CD8-positive, alpha-beta memory T cell (primary cell): Measurements from ENCODE around the gene HERC3. TPM values are rescaled to one million over a fixed set of nuclear protein-coding genes. Genes with fewer than 3 reads are reported as not detected.

Source experiments
- CTCF ChIA-PET: fragments of 350-600 bp; sonication (Branson Sonifier 250); formaldehyde crosslinking; loops from one replicate; lab custom pipeline; 2021; ENCODE audit warnings: antibody characterized with exemption; lab: Charles Lee
- POLR2A ChIA-PET: fragments of 350-600 bp; sonication (Branson Sonifier 250); formaldehyde crosslinking; loops from one replicate; lab custom pipeline; 2021; ENCODE audit warnings: antibody characterized with exemption; lab: Charles Lee
- DNase-seq, 5 donors: peaks; one replicate each; pipeline versions ENCODE4 v3.0.0 to v3.0.0-alpha.2; 2020 to 2022; ENCODE audit warnings: mixed read lengths in 1 of 5
- H3K27ac ChIP-seq: one replicate; pipeline ENCODE4 v1.7.0; 2013; ENCODE audit warnings: low read depth, mild to moderate bottlenecking, low read length, moderate library complexity
- H3K27me3 ChIP-seq: 2 replicates; pipeline ENCODE4 v1.7.0; 2013; ENCODE audit warnings: low read length, mild to moderate bottlenecking; ENCODE audit not compliant: insufficient read depth, poor library complexity, severe bottlenecking
- H3K36me3 ChIP-seq: 2 replicates; pipeline ENCODE4 v1.7.0; 2013; ENCODE audit warnings: mild to moderate bottlenecking, low read length, moderate library complexity; ENCODE audit not compliant: insufficient read depth
- H3K4me1 ChIP-seq: 2 replicates; pipeline ENCODE4 v1.7.0; 2013; ENCODE audit warnings: mild to moderate bottlenecking, low read length, moderate library complexity; ENCODE audit not compliant: insufficient read depth
- H3K4me3 ChIP-seq: 2 replicates; pipeline ENCODE4 v1.7.0; 2013; ENCODE audit warnings: mild to moderate bottlenecking, low read length
- H3K9me3 ChIP-seq: 2 replicates; pipeline ENCODE4 v1.7.0; 2013; ENCODE audit warnings: mild to moderate bottlenecking, low read length
- H3K27ac Mint-ChIP-seq, 8 donors: one replicate each; pipeline ENCODE4 v1.8.0; 2020 to 2021; ENCODE audit warnings: mixed read lengths in 8 of 8, mild to moderate bottlenecking in 6 of 8, inconsistent platforms in 3 of 8, moderate library complexity in 3 of 8
- H3K27me3 Mint-ChIP-seq, 2 donors: one replicate each; pipeline ENCODE4 v1.8.0; 2020 to 2021; ENCODE audit warnings: mixed read lengths in 2 of 2, mild to moderate bottlenecking in 1 of 2, moderate library complexity in 1 of 2
- H3K36me3 Mint-ChIP-seq, 3 donors: one replicate each; pipeline ENCODE4 v1.8.0; 2020 to 2021; ENCODE audit warnings: mixed read lengths in 3 of 3, inconsistent platforms in 1 of 3, mild to moderate bottlenecking in 1 of 3
- H3K4me1 Mint-ChIP-seq, 3 donors: one replicate each; pipeline ENCODE4 v1.8.0; 2020 to 2021; ENCODE audit warnings: mixed read lengths in 3 of 3, inconsistent platforms in 1 of 3, mild to moderate bottlenecking in 1 of 3
- H3K4me3 Mint-ChIP-seq, 7 donors: one replicate each; pipeline ENCODE4 v1.8.0; 2020 to 2021; ENCODE audit warnings: mixed read lengths in 7 of 7, mild to moderate bottlenecking in 6 of 7, moderate library complexity in 4 of 7, inconsistent platforms in 2 of 7
- H3K9me3 Mint-ChIP-seq, 5 donors: one replicate each; pipeline ENCODE4 v1.8.0; 2020 to 2022; ENCODE audit warnings: mixed read lengths in 5 of 5, mild to moderate bottlenecking in 3 of 5, moderate library complexity in 2 of 5, inconsistent platforms in 1 of 5
- polyA plus RNA-seq: library from polyadenylated mRNA; unstranded; fragments of 300-500 nt; fragmentation: Illumina TruSeq; gene quantifications from one replicate; pipeline ENCODE4 v1.2.3, GENCODE V29; 2021
- total RNA-seq, 2 experiments: library from RNA; stranded (reverse); gene quantifications; one replicate each; pipeline ENCODE4 v1.2.3, GENCODE V29; 2021

HERC3 gene
- total and polyA plus RNA-seq, 3 experiments from 2014 or later = 27.9 to 34.5 (median 31.8) TPM

GRCh38 chr4:88745581-88746163 is 153.4 kb downstream of the HERC3 start:
- Mint-ChIP-seq H3K4me3 (no peak overlapping the region), H3K27ac (no peak overlapping the region), H3K9me3 (no peaks in the 10 kb centered on the region), H3K36me3 (peaks cover 17 to 39% (median 23%) of the 10 kb centered on the region in 3 donors), H3K27me3 (no peaks in the 10 kb centered on the region), H3K4me1 (no peaks in the 10 kb centered on the region)
- Histone ChIP-seq H3K4me3 (no peak overlapping the region), H3K4me1 (no peaks in the 10 kb centered on the region), H3K27me3 (no peaks in the 10 kb centered on the region), H3K36me3 (peaks cover 27% of the 10 kb centered on the region), H3K27ac (no peak overlapping the region), H3K9me3 (no peaks in the 10 kb centered on the region)
- no peak for DNase-seq
- ChIA-PET POLR2A (no interaction called here), CTCF (no interaction called here)

- no peaks in the 10 kb centered on the region for H3K9me3 Mint-ChIP-seq
- no peaks in the 10 kb centered on the region for H3K27me3 Mint-ChIP-seq
- H3K27ac Mint-ChIP-seq = no peak overlapping the region
- POLR2A ChIA-PET = no interaction called here
- H3K27ac ChIP-seq = no peak overlapping the region
- CTCF ChIA-PET = no interaction called here
- peaks cover 27% of the 10 kb centered on the region for H3K36me3 ChIP-seq
- H3K27me3 ChIP-seq = no peaks in the 10 kb centered on the region
- no peak overlapping the region for H3K4me3 Mint-ChIP-seq
- no peaks in the 10 kb centered on the region for H3K4me1 ChIP-seq
- H3K36me3 Mint-ChIP-seq = peaks cover 17 to 40% (median 23%) of the 10 kb centered on the region in 3 donors
- no peak overlapping the region for H3K4me3 ChIP-seq
- no peaks in the 10 kb centered on the region for H3K9me3 ChIP-seq
- no peaks in the 10 kb centered on the region for H3K4me1 Mint-ChIP-seq
- no peak for DNase-seq
These were observed 153.9 kb downstream of the HERC3 start for GRCh38 chr4:88746206-88746605.

- H3K9me3 Mint-ChIP-seq = no peaks in the 10 kb centered on the region
- peaks cover 17 to 41% (median 23%) of the 10 kb centered on the region in 3 donors for H3K36me3 Mint-ChIP-seq
- no peaks in the 10 kb centered on the region for H3K4me1 Mint-ChIP-seq
- no peak overlapping the region for H3K4me3 Mint-ChIP-seq
- H3K36me3 ChIP-seq = peaks cover 27% of the 10 kb centered on the region
- no peaks in the 10 kb centered on the region for H3K4me1 ChIP-seq
- ChIA-PET CTCF (interaction anchor here (1.2 to 1.3 kb wide), 2 partner anchors 12 kb away, joined by 3 read pairs; no protein-coding TSS in a partner anchor), POLR2A (no interaction called here)
- H3K4me3 ChIP-seq = no peak overlapping the region
- H3K27ac ChIP-seq = no peak overlapping the region
- no peaks in the 10 kb centered on the region for H3K9me3 ChIP-seq
- no peaks in the 10 kb centered on the region for H3K27me3 Mint-ChIP-seq
- no peak overlapping the region for H3K27ac Mint-ChIP-seq
- no peak for DNase-seq
- H3K27me3 ChIP-seq = no peaks in the 10 kb centered on the region
These were observed 155.1 kb downstream of the HERC3 start for GRCh38 chr4:88747351-88747750.

GRCh38 chr4:88750369-88750768 is 158.1 kb downstream of the HERC3 start:
- no peaks in the 10 kb centered on the region for H3K27me3 Mint-ChIP-seq
- no peak overlapping the region for H3K4me3 Mint-ChIP-seq
- H3K27ac Mint-ChIP-seq = no peak overlapping the region
- H3K36me3 Mint-ChIP-seq = peaks cover 17 to 39% (median 23%) of the 10 kb centered on the region in 3 donors
- no peaks in the 10 kb centered on the region for H3K9me3 ChIP-seq
- H3K4me3 ChIP-seq = no peak overlapping the region
- no peaks in the 10 kb centered on the region for H3K4me1 Mint-ChIP-seq
- POLR2A ChIA-PET = no interaction called here
- no peak for DNase-seq
- H3K27me3 ChIP-seq = no peaks in the 10 kb centered on the region
- no peak overlapping the region for H3K27ac ChIP-seq
- H3K36me3 ChIP-seq = peaks cover 27% of the 10 kb centered on the region
- H3K9me3 Mint-ChIP-seq = no peaks in the 10 kb centered on the region
- CTCF ChIA-PET = no interaction called here
- no peaks in the 10 kb centered on the region for H3K4me1 ChIP-seq

DNA sequence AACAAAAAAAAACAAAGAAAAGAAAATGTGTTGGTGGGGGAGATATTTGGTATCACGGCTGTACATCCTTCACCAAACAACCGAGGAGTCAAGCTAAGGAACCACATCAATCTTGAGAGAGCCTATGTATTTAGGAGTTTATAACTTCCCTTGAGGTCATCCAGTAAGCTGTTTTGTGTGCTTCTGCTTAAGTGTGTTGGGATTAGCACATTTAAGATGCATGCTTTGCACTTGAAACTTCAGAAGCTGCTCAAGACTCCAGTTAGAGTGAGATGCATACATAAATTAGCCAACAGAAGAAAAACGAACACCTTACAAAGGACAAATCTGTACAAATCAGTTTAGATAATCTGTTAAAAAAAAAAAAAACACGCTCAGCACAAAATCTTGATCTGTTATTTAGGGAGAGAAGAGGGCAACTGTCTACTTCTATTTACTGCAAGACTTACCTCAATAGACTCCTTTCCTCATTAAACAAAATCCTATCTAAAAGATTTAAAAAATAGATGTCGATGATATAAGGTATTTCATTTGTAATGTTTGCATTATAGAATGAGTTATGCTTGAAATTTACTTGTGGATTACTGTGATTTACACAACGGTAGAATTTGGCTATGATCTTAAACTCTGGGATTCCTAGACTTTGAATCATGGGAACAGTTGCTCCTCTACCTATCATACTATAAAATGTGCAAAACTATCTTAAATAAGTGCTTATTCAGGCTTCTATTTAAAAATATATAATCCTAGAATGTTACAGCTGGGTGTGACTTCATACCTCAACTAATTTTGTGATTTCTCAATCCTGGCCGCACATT is 159.2 kb downstream of the HERC3 start:
- CTCF ChIA-PET = interaction anchor here (0.7 kb wide), 1 partner anchor 212 kb away, joined by 3 read pairs; no protein-coding TSS in a partner anchor
- Histone ChIP-seq H3K27ac (no peak overlapping the region), H3K27me3 (no peaks in the 10 kb centered on the region), H3K36me3 (peaks cover 27% of the 10 kb centered on the region), H3K4me3 (no peak overlapping the region), H3K4me1 (no peaks in the 10 kb centered on the region), H3K9me3 (no peaks in the 10 kb centered on the region)
- Mint-ChIP-seq H3K27ac (no peak overlapping the region), H3K27me3 (no peaks in the 10 kb centered on the region), H3K4me1 (no peaks in the 10 kb centered on the region), H3K9me3 (no peaks in the 10 kb centered on the region), H3K36me3 (peaks cover 19 to 37% (median 23%) of the 10 kb centered on the region in 3 donors), H3K4me3 (no peak overlapping the region)
- no peak for DNase-seq
- POLR2A ChIA-PET = no interaction called here

GRCh38 chr4:88752076-88752463 is 159.8 kb downstream of the HERC3 start:
- Histone ChIP-seq H3K27ac (no peak overlapping the region), H3K4me1 (no peaks in the 10 kb centered on the region), H3K27me3 (no peaks in the 10 kb centered on the region), H3K9me3 (no peaks in the 10 kb centered on the region), H3K4me3 (no peak overlapping the region), H3K36me3 (peaks cover 23% of the 10 kb centered on the region)
- no peak for DNase-seq
- CTCF ChIA-PET = no interaction called here
- no peak overlapping the region for H3K4me3 Mint-ChIP-seq
- H3K4me1 Mint-ChIP-seq = no peaks in the 10 kb centered on the region
- H3K36me3 Mint-ChIP-seq = peaks cover 17 to 32% (median 19%) of the 10 kb centered on the region in 3 donors
- no peak overlapping the region for H3K27ac Mint-ChIP-seq
- no peaks in the 10 kb centered on the region for H3K9me3 Mint-ChIP-seq
- no peaks in the 10 kb centered on the region for H3K27me3 Mint-ChIP-seq
- POLR2A ChIA-PET = no interaction called here

- peaks cover 18% of the 10 kb centered on the region for H3K36me3 ChIP-seq
- H3K27me3 ChIP-seq = no peaks in the 10 kb centered on the region
- H3K36me3 Mint-ChIP-seq = peaks cover 15 to 27% (median 19%) of the 10 kb centered on the region in 3 donors
- H3K4me3 Mint-ChIP-seq = no peak overlapping the region
- no peaks in the 10 kb centered on the region for H3K4me1 Mint-ChIP-seq
- H3K4me1 ChIP-seq = no peaks in the 10 kb centered on the region
- no peaks in the 10 kb centered on the region for H3K9me3 Mint-ChIP-seq
- H3K9me3 ChIP-seq = no peaks in the 10 kb centered on the region
- H3K27ac Mint-ChIP-seq = no peak overlapping the region
- no peak overlapping the region for H3K4me3 ChIP-seq
- no peak overlapping the region for H3K27ac ChIP-seq
- CTCF ChIA-PET = no interaction called here
- DNase-seq = no peak
- H3K27me3 Mint-ChIP-seq = no peaks in the 10 kb centered on the region
- POLR2A ChIA-PET = no interaction called here
These were observed 160.5 kb downstream of the HERC3 start for GRCh38 chr4:88752754-88753153.
